Measurements from ENCODE around the gene PDZD7. TPM values are rescaled to one million over a fixed set of nuclear protein-coding genes. Genes with fewer than 3 reads are reported as not detected.
A peak's percentile ranks its signal among the peaks of the same experiment; 100 is the strongest.

Gene PDZD7
- total RNA-seq, 1 experiment from 2014 or later, result 4.5 TPM

DNA sequence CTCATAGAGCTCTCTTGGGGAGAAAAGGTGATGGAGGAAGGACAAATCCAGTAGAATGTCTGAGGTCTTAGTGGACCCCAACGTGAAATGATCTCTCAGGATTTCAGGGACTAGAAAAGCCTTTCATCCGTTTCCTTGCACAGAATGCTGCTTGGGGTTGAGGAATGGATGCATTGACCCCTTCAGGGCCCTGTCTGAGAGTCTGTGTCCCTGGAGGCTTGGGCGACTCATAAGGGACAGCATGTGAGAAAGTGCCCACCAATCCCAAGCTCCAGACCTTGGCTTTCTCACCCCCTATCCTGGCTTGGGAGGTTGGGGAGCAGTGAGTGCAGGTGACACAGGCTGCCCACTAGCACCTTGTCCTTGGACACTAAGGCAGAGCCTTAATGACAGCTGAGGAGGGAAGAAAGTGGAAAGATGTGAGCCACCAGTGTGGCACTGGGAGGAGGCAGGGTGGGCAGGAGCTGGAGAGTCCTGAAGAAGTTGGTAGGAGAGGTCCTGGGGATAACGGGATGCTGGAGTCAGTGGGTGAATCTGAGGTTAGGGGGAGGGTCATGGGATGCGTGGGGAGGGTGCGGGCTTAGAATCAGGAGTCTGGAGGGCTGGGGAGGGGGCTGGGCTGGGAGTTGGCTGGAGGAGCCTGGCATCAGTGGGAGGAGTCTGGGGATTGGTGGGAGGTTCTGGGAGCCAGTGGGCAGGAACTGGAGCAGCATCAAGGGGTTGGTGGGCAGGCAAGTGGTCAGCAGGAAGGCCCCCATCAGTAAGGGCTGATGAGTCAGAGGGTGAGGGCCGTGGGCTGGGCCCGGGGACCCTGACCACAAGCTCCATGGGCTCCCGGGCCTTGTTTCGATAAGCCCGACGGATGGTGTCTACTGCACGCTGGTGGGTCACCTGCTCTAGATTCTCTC lies 22.8 kb downstream of the PDZD7 start:
- in situ Hi-C loops (cut with HindIII; ENCODE audit: low sequenced_read_pairs), result no loop called here
- no peak for DNase-seq (ENCODE audit: low spot score)

DNA sequence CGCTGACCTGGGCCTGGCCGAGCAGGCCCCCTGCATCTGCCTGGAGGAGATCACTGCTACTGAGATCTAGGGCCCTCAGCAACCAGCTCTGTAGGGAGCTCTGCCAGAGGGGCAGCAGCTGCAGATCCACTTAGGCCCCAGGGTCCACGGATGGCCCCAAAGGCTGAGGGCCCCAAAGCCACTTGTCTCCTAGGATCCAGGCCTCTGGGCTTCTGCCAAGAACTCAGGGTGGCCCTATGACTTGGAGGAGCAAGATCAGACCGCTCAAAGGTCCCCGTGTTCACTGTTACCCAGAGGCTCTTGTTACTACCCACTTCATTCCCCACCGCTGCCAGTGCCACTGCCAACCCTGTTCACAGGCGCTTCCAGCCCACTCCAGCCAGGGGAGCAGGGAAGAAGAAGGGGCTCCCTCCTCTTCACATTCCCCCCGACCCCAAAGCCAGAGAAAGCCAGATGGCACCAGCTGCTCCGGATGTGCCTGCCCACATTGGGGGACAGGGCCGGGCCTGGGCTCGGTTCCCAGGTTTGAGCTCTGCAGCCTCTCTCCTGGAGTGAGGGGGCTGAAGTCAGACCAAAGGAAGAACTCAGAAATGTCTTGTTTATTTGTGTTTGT lies 23.7 kb downstream of the PDZD7 start:
- no peak for DNase-seq (ENCODE audit: low spot score)
- in situ Hi-C loops (cut with HindIII; ENCODE audit: low sequenced_read_pairs), result no loop called here

DNA sequence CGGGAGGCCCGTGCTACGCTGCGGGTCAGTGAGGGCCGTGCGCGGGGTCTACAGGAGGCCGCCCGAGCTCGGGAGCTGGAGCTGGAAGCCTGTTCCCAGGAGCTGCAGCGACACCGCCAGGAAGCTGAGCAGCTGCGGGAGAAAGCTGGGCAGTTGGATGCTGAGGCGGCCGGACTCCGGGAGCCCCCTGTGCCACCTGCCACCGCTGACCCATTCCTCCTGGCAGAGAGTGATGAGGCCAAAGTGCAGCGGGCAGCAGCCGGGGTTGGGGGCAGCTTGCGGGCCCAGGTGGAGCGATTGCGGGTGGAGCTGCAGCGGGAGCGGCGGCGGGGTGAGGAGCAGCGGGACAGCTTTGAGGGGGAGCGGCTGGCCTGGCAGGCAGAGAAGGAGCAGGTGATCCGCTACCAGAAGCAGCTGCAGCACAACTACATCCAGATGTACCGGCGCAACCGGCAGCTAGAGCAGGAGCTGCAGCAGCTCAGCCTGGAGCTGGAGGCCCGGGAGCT lies 24.3 kb downstream of the PDZD7 start:
- in situ Hi-C loops (cut with HindIII; ENCODE audit: low sequenced_read_pairs), result no loop called here

DNA sequence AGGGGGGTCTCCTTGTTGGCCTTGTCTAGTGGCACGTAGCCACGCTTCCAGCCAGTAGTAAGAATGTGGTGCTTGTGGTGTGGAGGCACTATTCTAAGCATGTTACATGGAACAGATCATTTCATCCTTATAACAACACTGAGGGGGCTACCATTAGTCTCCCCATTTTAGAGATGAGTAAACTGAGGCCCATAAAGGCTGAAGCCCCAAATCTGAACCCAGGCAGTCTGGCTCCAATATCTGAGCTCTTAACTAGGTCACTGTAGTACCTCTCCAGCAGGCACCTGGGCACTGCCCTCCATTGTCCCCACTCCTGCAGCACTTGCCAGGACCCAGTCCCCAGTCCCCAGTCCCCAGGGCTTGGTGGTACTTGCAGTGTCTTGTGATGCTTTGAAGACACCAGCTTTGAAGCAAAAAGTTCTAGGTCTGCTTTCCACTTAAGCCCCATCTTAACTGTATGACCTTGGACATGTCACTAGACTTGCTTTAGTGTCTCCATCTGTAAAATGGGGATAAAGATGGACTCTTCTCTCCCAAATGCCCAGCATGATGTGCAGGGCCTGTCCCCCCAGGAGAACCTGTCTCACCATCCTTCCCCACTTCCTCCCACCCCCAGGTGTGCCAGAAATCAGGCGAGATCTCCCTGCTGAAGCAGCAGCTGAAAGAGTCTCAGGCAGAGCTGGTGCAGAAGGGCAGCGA lies 24.9 kb downstream of the PDZD7 start:
- in situ Hi-C loops (cut with HindIII; ENCODE audit: low sequenced_read_pairs), result no loop called here
- no peak for DNase-seq (ENCODE audit: low spot score)

More for the DNA sequence above, 24.3 kb downstream of the PDZD7 start:
- DNase-seq (ENCODE audit: low spot score), result no peak

DNA sequence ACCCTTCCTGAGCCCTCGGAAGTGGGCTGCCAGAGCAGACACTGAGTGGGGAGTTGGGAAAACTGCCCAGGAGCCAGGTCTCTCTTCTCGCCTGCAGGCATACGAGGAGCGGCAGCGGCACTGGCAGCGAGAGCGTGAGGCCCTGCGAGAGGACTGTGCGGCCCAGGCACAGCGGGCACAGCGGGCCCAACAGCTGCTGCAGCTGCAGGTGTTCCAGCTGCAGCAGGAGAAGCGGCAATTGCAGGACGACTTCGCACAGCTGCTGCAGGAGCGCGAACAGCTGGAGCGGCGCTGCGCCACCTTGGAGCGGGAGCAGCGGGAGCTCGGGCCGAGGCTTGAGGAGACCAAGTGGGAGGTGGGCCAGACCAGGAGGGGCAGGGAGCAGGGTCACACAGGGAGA lies 25.6 kb downstream of the PDZD7 start:
- in situ Hi-C loops (cut with HindIII; ENCODE audit: low sequenced_read_pairs), result no loop called here

DNA sequence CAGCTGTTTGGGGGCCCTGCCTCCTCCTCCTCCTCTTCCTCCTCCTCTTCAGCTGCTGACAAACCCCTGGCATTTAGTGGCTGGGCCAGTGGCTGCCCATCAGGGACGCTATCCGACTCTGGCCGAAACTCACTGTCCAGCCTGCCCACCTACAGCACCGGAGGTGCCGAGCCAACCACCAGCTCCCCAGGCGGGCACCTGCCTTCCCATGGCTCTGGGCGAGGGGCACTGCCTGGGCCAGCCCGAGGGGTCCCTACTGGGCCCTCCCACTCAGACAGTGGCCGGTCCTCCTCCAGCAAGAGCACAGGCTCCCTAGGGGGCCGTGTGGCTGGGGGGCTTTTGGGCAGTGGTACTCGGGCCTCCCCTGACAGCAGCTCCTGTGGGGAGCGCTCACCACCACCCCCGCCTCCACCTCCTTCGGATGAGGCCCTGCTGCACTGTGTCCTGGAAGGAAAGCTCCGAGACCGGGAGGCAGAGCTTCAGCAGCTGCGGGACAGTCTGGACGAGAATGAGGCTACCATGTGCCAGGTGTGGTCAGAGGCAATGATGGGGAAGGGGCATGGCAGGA lies 27.2 kb downstream of the PDZD7 start:
- in situ Hi-C loops (cut with HindIII; ENCODE audit: low sequenced_read_pairs), result no loop called here
- DNase-seq (ENCODE audit: low spot score), result no peak

More for the DNA sequence above, 25.6 kb downstream of the PDZD7 start:
- no peak for DNase-seq (ENCODE audit: low spot score)

DNA sequence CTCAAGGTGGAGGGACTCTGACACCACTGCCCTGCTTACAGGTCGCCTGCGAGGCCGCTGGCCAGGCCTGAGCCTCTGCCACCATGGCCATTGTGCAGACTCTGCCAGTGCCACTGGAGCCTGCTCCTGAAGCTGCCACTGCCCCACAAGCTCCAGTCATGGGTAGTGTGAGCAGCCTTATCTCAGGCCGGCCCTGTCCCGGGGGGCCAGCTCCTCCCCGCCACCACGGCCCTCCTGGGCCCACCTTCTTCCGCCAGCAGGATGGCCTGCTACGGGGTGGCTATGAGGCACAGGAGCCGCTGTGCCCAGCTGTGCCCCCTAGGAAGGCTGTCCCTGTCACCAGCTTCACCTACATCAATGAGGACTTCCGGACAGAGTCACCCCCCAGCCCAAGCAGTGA lies 28.5 kb downstream of the PDZD7 start:
- in situ Hi-C loops (cut with HindIII; ENCODE audit: low sequenced_read_pairs), result no loop called here

DNA sequence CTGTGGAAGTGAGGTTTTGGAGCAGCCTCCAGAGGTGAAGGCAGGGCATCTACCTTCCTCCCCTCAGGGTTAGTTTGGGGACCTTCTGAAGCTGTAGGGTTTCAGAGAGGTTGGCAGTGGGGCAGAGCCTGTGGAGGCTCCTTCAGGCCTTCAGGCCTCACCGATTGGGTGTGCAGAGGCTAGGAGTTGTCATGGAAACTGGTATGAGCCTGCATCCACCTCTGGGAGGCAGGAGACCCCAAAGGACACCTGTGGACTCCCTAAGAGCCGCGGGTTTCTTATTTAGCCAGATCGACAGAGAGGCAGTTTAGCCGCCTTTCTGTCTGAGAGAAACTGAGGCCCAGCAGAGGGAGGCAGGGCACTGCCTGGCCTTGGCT lies 29.3 kb downstream of the PDZD7 start:
- in situ Hi-C loops (cut with HindIII; ENCODE audit: low sequenced_read_pairs), result no loop called here
- no peak for DNase-seq (ENCODE audit: low spot score)

More for the DNA sequence above, 28.5 kb downstream of the PDZD7 start:
- DNase-seq (ENCODE audit: low spot score), result no peak

DNA sequence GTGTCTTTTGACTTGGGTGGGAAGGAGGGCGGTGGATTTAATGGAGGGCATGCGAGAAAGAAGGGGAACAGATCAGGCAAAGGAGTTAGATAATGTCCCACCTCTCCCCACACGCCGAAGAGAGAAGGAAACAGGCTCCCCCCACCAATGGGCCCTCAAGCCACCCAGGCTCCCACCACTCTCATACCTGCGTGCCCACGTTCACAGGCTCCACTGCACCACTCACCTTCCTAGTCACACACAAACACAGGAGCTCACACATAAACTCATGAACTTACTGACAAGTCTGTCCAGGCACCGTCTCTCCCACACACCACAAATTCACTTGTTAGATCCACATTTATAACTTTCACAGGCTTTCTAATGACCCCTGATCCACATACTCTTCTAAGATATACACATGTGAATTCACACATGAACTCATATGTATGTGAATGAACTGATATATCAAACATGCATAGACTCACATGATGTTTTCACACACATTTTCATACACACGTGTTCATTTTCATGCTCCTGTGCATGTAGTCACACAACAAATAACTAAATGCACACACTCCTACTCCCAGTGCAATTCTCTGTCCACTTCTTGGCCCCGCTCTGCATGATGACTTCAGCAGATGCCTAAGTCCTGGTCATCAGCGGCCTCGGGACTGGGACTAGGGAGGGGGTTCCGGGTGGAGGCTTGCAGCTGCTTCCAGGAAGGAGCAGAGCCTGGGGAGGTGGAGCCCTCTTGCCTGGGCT lies 29.8 kb downstream of the PDZD7 start:
- in situ Hi-C loops (cut with HindIII; ENCODE audit: low sequenced_read_pairs), result no loop called here
- no peak for DNase-seq (ENCODE audit: low spot score)

DNA sequence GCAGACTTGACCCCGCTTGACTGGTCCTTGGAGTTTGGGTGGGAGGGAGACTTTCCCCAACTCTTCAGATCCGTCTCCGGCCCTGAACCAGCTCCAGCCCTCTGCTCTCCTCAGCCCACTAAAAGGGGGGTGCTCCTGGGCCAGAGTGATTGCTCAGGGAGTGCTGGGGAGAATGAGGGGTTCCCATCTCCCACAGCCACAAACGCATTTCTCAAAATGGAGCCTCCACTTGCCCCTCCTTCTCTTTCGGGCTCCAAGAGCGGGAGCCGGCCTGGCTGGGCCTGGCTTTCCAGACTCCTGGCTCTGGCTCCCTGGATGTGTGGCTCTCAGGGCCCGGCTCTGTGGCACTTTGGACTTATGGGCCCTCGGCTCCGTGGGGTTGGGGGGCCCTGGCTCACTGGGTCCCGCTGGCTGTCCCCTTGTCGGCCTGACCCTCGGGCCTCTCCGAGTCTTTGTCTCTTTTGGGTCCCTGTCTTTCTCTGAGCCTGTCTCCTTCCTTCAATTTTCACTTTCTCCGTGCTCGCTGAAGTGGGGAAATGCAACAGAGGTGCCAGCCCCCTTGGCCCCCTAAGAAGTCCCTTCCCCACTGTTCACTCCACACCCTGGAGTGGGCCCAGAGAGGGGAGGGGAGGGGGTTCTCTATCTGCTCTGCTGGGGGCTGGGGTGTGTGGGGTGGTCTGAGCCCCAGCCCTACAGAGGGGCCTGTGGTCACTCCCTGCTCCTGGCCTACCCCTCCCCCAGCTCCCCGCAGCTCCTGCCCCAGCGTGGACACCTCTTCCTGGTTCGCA lies 30.6 kb downstream of the PDZD7 start:
- in situ Hi-C loops (cut with HindIII; ENCODE audit: low sequenced_read_pairs), result no loop called here

DNA sequence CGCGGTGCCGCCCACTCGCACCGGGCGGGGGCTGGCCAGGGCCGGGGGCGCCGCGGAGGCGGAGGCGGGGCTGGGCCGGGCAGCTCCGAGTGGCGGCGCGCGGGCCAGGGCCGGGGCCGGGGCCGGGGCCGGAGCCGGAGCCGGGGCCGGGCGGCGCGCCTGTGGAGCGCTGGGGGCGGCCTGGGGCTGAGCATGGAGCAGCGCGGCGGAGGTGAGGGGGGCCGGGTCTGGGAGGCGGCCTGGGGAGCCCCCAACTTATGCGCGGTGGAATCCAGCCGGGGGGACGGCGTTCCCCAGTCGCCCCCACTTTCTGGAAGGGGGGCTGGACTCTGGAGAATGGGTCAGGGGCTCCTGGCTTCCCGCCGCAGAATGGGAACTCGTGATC lies 31.2 kb downstream of the PDZD7 start, which contains the start of gene LZTS2:
Gene LZTS2 (plus strand): TSS at position 67 of the 385 bp plus-strand sequence. CDS start 2,731 bp downstream, outside the sequence.
- in situ Hi-C loops (cut with HindIII; ENCODE audit: low sequenced_read_pairs), result no loop called here
- DNase-seq (ENCODE audit: low spot score), result no peak

More for the DNA sequence above, 30.6 kb downstream of the PDZD7 start:
- DNase-seq (ENCODE audit: low spot score), result peak; percentile 63

DNA sequence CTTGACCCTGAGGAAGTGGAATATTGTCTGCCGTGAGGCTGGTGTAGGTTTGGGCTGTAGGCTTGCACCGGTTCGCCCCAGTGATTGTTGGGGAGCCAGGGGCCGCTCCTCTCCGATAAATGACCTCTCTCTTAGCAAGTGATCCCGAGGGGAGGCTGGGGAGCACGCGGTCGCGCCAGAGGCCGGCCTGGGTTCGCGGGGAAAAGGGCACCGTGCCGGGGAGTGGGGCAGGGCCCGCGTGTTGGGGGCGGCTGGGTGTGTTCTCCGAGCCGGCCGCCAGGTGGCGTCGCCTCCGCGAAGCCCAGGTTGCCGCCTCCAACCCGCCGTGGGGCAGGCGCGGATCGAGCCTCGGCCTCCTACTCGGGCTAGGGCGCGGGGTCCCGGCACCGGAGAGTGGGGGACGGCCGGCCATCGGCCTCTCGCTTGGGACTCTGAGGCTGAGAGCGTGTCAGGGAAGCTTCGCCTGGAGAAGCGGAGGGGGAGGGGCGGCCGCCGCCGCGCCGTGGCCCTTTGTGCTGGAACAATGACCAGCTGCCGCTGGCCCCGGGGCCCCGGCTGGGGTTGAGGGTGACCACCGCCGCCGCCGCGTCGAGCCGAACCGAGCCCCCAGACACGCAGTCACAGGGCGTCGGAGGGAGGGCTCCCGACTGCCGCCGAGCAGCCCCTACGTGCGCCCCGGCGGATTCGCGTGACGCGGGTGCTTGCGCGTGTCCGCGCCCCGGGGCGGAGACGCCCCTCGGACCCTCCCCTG lies 31.8 kb downstream of the PDZD7 start:
- in situ Hi-C loops (cut with HindIII; ENCODE audit: low sequenced_read_pairs), result no loop called here
- DNase-seq (ENCODE audit: low spot score), result peak; percentile 74

DNA sequence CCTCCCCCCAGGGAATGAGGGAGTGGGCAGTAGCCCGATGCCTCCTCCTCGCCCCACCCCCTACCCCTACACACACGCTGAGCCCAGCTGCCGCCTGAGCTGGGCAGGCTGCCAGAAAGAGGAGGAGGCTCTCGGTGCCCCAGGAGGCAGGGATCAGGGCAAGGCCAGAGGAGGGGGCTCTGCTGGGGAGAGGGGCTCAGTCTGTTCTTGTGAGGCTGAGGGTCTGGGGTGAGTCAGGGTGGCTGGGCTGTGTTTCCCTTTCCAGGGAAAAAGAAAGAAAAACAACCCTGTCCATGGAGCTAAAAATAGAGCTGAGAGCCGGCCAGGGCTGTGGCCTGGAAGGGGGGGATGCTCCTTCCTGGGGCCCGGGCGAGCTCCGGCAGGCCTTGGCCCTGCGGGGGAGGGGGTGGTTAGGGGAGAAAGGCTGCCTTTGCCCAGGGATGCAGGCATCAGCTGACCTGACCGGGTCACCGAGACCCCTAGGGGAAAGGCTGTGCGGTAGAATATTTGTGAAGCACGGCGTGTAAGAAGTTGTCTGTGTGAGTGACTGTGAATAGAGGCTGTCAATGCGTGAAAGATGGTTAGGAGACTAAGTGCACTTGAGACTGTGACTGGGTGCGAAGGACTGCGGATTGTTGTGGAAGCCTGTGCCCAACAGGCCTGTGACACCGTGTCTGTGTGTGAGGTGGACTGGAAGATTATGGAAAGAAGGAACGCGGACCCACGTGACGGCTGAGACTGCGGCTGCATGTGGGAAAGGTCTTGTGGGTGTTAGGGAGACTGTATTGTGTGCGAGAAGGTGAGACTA lies 32.5 kb downstream of the PDZD7 start:
- in situ Hi-C loops (cut with HindIII; ENCODE audit: low sequenced_read_pairs), result no loop called here

DNA sequence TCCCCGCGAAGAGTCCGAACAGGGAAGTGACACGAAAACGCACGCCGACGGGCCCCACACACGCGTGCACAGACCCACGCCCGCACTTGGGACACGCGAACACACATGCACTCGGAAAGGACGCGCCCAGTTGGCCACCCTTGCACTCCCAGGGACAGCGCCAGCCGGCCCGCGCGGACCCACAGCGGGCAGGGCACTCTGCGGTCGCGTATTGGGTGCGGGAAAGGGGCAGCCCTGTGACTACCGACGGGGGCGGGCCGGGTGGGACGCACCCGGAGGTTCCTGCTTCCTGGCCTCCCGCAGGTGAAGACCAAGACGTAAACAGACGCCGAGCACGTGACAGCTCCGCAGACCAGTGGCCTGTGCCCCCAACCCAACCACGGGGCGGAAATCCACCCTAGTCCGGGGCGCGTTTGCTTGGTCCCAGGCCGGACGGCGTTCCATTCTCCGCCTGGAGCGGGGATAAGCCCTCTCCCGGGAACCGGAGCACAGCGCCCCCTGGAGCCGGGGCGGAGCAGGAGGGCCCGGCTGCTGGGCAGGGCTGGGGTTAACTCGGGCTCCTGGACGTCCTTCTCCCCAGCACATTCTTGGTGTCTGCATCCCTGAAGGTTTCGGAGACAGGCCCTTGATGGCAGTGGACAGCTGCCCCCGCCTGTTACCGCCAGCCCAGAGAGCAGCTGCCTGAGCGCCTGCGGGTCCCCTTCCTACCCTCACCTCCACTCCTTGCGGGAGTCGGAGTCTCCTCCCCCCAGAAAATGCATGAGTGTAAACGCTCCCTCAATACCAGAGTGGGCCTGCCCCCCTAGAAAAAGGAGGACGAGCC lies 33.4 kb downstream of the PDZD7 start:
- in situ Hi-C loops (cut with HindIII; ENCODE audit: low sequenced_read_pairs), result no loop called here
- DNase-seq (ENCODE audit: low spot score), result peak; percentile 66

More for the DNA sequence above, 32.5 kb downstream of the PDZD7 start:
- DNase-seq (ENCODE audit: low spot score), result peak; percentile 86

DNA sequence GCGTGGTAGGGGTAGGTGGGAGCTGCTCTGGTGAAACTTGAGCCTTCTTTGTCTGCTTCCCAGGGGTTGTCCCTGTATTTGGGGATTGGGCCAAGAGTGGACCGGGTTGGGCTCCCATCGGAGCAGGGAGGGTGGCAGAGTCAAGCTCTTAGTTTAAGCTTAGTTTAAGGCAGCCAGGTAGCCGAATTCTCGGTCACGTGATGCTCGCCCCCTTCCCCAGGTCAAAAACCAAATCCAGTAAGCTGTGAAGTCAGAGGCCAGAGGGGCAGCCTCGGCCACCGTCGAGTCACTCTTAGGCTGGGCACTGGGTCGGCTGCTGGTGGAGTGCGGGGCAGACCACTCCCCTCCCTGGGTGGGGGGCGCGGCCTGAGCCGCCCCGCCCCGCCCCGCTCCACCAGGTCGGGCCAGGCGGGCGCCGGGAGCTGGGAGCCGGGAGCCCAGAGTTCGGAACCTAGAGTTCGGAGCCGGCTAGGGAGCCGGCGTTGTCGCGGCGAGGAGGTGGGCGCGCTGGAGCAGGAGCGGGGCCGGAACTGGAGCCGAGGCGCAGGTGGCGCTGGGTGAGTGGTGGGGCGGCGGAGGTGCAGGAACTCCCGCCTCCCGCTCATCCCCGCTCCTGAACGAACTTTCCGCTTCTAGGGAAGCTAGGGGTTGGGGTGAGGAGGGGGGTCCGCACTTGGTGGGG lies 34.1 kb downstream of the PDZD7 start:
- no peak for DNase-seq (ENCODE audit: low spot score)
- in situ Hi-C loops (cut with HindIII; ENCODE audit: low sequenced_read_pairs), result no loop called here

All from G401 (cell line).